Mesothelial cell of epicardium (in vitro differentiated cells): ENCODE results near the gene FEN1. TPM values are rescaled to one million over a fixed set of nuclear protein-coding genes. Genes with fewer than 3 reads are reported as not detected.

ENCODE experiments used
- DNase-seq, 2 experiments: peaks; one replicate each; pipeline ENCODE4 v3.0.0; 2021; ENCODE audit warnings: low spot score in 2 of 2; ENCODE audit not compliant: unreplicated experiment in 2 of 2
- H3K27ac Mint-ChIP-seq: 2 replicates; pipeline ENCODE4 v1.8.0; 2021; ENCODE audit warnings: mixed read lengths
- H3K27me3 Mint-ChIP-seq: 2 replicates; pipeline ENCODE4 v1.8.0; 2021; ENCODE audit warnings: low read depth, mixed read lengths
- H3K36me3 Mint-ChIP-seq: 2 replicates; pipeline ENCODE4 v1.8.0; 2021; ENCODE audit warnings: mixed read lengths
- H3K4me1 Mint-ChIP-seq: 2 replicates; pipeline ENCODE4 v1.8.0; 2021; ENCODE audit warnings: mixed read lengths
- H3K4me3 Mint-ChIP-seq: 2 replicates; pipeline ENCODE4 v1.8.0; 2021; ENCODE audit warnings: mild to moderate bottlenecking, moderate library complexity, mixed read lengths
- H3K9me3 Mint-ChIP-seq: 2 replicates; pipeline ENCODE4 v1.8.0; 2021; ENCODE audit warnings: mixed read lengths
- CTCF ChIP-seq: fragments of 200-600 bp; sonication (generic); IDR thresholded peaks from one replicate; pipeline ENCODE4 v1.5.0; 2021; ENCODE audit warnings: antibody characterized with exemption; ENCODE audit not compliant: unreplicated experiment
- total RNA-seq: library from RNA; stranded (reverse); gene quantifications from 3 replicates; pipeline ENCODE4 v1.2.1, GENCODE V29; 2021

FEN1 gene
- total RNA-seq, 1 donor from 2014 or later, result 20.3 TPM

GRCh38 chr11:61746442-61747191 lies 46.1 kb upstream of the FEN1 start:
- Mint-ChIP-seq H3K27ac (peak overlapping the region; percentile 30), H3K27me3 (no peaks in the 10 kb centered on the region), H3K36me3 (peaks cover 2% of the 10 kb centered on the region), H3K9me3 (no peaks in the 10 kb centered on the region), H3K4me1 (peaks cover 21% of the 10 kb centered on the region), H3K4me3 (no peak overlapping the region)
- DNase-seq, result no peak
- TF ChIP-seq CTCF, result no peak

GRCh38 chr11:61747192-61747966 lies 45.3 kb upstream of the FEN1 start:
- Mint-ChIP-seq H3K9me3 (no peaks in the 10 kb centered on the region), H3K4me1 (peaks cover 21% of the 10 kb centered on the region), H3K27ac (no peak overlapping the region), H3K4me3 (no peak overlapping the region), H3K36me3 (no peaks in the 10 kb centered on the region), H3K27me3 (no peaks in the 10 kb centered on the region)
- peak; percentile 89 for TF ChIP-seq CTCF
- peak; percentile 62 to 84 for DNase-seq

GRCh38 chr11:61747967-61748285 lies 44.8 kb upstream of the FEN1 start:
- TF ChIP-seq CTCF, result peak; percentile 12
- H3K9me3 Mint-ChIP-seq, result no peaks in the 10 kb centered on the region
- H3K36me3 Mint-ChIP-seq, result no peaks in the 10 kb centered on the region
- H3K27me3 Mint-ChIP-seq, result no peaks in the 10 kb centered on the region
- no peak overlapping the region for H3K4me3 Mint-ChIP-seq
- DNase-seq, result no peak
- H3K4me1 Mint-ChIP-seq, result peaks cover 21% of the 10 kb centered on the region
- no peak overlapping the region for H3K27ac Mint-ChIP-seq

- no peaks in the 10 kb centered on the region for H3K9me3 Mint-ChIP-seq
- no peak for DNase-seq
- peak overlapping the region; percentile 62 for H3K27ac Mint-ChIP-seq
- TF ChIP-seq CTCF, result no peak
- H3K4me3 Mint-ChIP-seq, result no peak overlapping the region
- H3K27me3 Mint-ChIP-seq, result no peaks in the 10 kb centered on the region
- H3K4me1 Mint-ChIP-seq, result peaks cover 39% of the 10 kb centered on the region
- no peaks in the 10 kb centered on the region for H3K36me3 Mint-ChIP-seq
Observed at GRCh38 chr11:61749591-61750217, 43.0 kb upstream of the FEN1 start.

GRCh38 chr11:61750631-61751273 lies 42.0 kb upstream of the FEN1 start:
- DNase-seq, result no peak
- H3K9me3 Mint-ChIP-seq, result no peaks in the 10 kb centered on the region
- peak overlapping the region; percentile 65 for H3K27ac Mint-ChIP-seq
- H3K36me3 Mint-ChIP-seq, result no peaks in the 10 kb centered on the region
- no peak for TF ChIP-seq CTCF
- H3K27me3 Mint-ChIP-seq, result no peaks in the 10 kb centered on the region
- peak overlapping the region; percentile 70 for H3K4me3 Mint-ChIP-seq
- H3K4me1 Mint-ChIP-seq, result peaks cover 47% of the 10 kb centered on the region
